H9 (cell line): ENCODE data around the gene IGBP1. TPM values are rescaled to one million over a fixed set of nuclear protein-coding genes. Genes with fewer than 3 reads are reported as not detected.
"Not testable (repeated sequence)": the region's sequence is repeated elsewhere in the genome, so short reads cannot be mapped to it uniquely, and the experiment has no call there.

Experiments used
- DNase-seq: peaks from one replicate; pipeline ENCODE4 v3.0.0-alpha.2; 2017
- H2AFZ ChIP-seq: one replicate; pipeline ENCODE4 v1.6.1; 2013; ENCODE audit warnings: mild to moderate bottlenecking, low read length, control low read depth, moderate library complexity
- H2AK5ac ChIP-seq: 2 replicates; pipeline ENCODE4 v1.6.1; 2013; ENCODE audit warnings: low read length, control low read depth, mixed read lengths; ENCODE audit not compliant: insufficient read length
- H2BK120ac ChIP-seq: one replicate; pipeline ENCODE4 v1.6.1; 2013; ENCODE audit warnings: low read depth, mild to moderate bottlenecking, low read length, control low read depth, inconsistent platforms; ENCODE audit not compliant: poor library complexity, severe bottlenecking
- H2BK12ac ChIP-seq: 2 replicates; pipeline ENCODE4 v1.6.1; 2013; ENCODE audit warnings: low read length, control low read depth, mixed read lengths, low read depth; ENCODE audit not compliant: insufficient read length
- H2BK15ac ChIP-seq: 2 replicates; pipeline ENCODE4 v1.6.1; 2013; ENCODE audit warnings: low read depth, low read length, control low read depth
- H2BK20ac ChIP-seq: one replicate; pipeline ENCODE4 v1.6.1; 2013; ENCODE audit warnings: low read depth, mild to moderate bottlenecking, low read length, control low read depth, inconsistent platforms; ENCODE audit not compliant: poor library complexity, severe bottlenecking
- H2BK5ac ChIP-seq: 2 replicates; pipeline ENCODE4 v1.6.1; 2013; ENCODE audit warnings: low read length, control low read depth, mixed read lengths; ENCODE audit not compliant: insufficient read length
- H3K14ac ChIP-seq: 2 replicates; pipeline ENCODE4 v1.6.1; 2013; ENCODE audit warnings: low read length, control low read depth; ENCODE audit not compliant: insufficient read depth
- H3K18ac ChIP-seq: 2 replicates; pipeline ENCODE4 v1.6.1; 2013; ENCODE audit warnings: low read depth, mild to moderate bottlenecking, mixed read lengths, low read length, control low read depth; ENCODE audit not compliant: insufficient read length
- H3K23ac ChIP-seq: 2 replicates; pipeline ENCODE4 v1.6.1; 2013; ENCODE audit warnings: low read length, control low read depth, mixed read lengths, low read depth; ENCODE audit not compliant: insufficient read length
- H3K23me2 ChIP-seq: 2 replicates; pipeline ENCODE4 v1.6.1; 2013; ENCODE audit warnings: low read depth, mild to moderate bottlenecking, mixed read lengths, low read length, control low read depth; ENCODE audit not compliant: insufficient read length, poor library complexity, severe bottlenecking
- H3K27ac ChIP-seq: 2 replicates; pipeline ENCODE4 v1.5.1; 2013; ENCODE audit warnings: low read length, control low read depth, mixed read lengths, low read depth; ENCODE audit not compliant: insufficient read length
- H3K27me3 ChIP-seq: 2 replicates; pipeline ENCODE4 v1.6.1; 2013; ENCODE audit warnings: low read length, control low read depth, inconsistent platforms; ENCODE audit not compliant: insufficient read depth
- H3K4ac ChIP-seq: 2 replicates; pipeline ENCODE4 v1.6.1; 2013; ENCODE audit warnings: low read depth, mild to moderate bottlenecking, control low read depth, inconsistent platforms, low read length, moderate library complexity
- H3K4me1 ChIP-seq: 2 replicates; pipeline ENCODE4 v1.6.1; 2013; ENCODE audit warnings: low read length, control low read depth, inconsistent platforms; ENCODE audit not compliant: insufficient read depth
- H3K4me2 ChIP-seq: 2 replicates; pipeline ENCODE4 v1.6.1; 2013; ENCODE audit warnings: low read length, control low read depth, mixed read lengths; ENCODE audit not compliant: insufficient read length, insufficient read depth
- H3K56ac ChIP-seq: 2 replicates; pipeline ENCODE4 v1.6.1; 2013; ENCODE audit warnings: low read depth, mild to moderate bottlenecking, mixed read lengths, low read length, control low read depth; ENCODE audit not compliant: insufficient read length
- H3K79me1 ChIP-seq: 2 replicates; pipeline ENCODE4 v1.6.1; 2013; ENCODE audit warnings: low read depth, mild to moderate bottlenecking, moderate library complexity, low read length, control low read depth, inconsistent platforms; ENCODE audit not compliant: insufficient read depth, poor library complexity, severe bottlenecking
- H3K79me2 ChIP-seq: 2 replicates; pipeline ENCODE4 v1.6.1; 2013; ENCODE audit warnings: low read length, control low read depth, inconsistent platforms; ENCODE audit not compliant: insufficient read depth
- H3K9ac ChIP-seq: 2 replicates; pipeline ENCODE4 v1.6.1; 2013; ENCODE audit warnings: low read length, control low read depth, mixed read lengths; ENCODE audit not compliant: insufficient read length; ENCODE audit errors: extremely low read depth
- H3K9me3 ChIP-seq: one replicate; pipeline ENCODE4 v1.6.1; 2013; ENCODE audit warnings: low read depth, low read length, inconsistent platforms; ENCODE audit not compliant: control insufficient read depth
- H3T11ph ChIP-seq: one replicate; pipeline ENCODE4 v1.6.1; 2013; ENCODE audit warnings: mild to moderate bottlenecking, low read length, control low read depth, inconsistent platforms
- H4K20me1 ChIP-seq: one replicate; pipeline ENCODE4 v1.6.1; 2013; ENCODE audit not compliant: control insufficient read depth, insufficient read length, insufficient read depth
- H4K5ac ChIP-seq: 2 replicates; pipeline ENCODE4 v1.6.1; 2013; ENCODE audit warnings: low read depth, mild to moderate bottlenecking, mixed read lengths, low read length, control low read depth; ENCODE audit not compliant: insufficient read length
- H4K8ac ChIP-seq: replicated peaks from 2 replicates; pipeline ENCODE4 v1.6.1; 2013; ENCODE audit warnings: low read length, control low read depth, mixed read lengths, low read depth; ENCODE audit not compliant: insufficient read length
- H4K91ac ChIP-seq: 2 replicates; pipeline ENCODE4 v1.6.1; 2013; ENCODE audit warnings: low read depth, mild to moderate bottlenecking, moderate library complexity, mixed read lengths, low read length, control low read depth; ENCODE audit not compliant: insufficient read length
- H3K27ac Mint-ChIP-seq, 3 experiments: 2 replicates in 2 of 3; 3 replicates in 1 of 3; pipeline ENCODE4 v1.8.0; 2020 to 2021; ENCODE audit warnings: mixed read lengths in 3 of 3, mild to moderate bottlenecking in 1 of 3, moderate library complexity in 1 of 3
- H3K27me3 Mint-ChIP-seq: 2 replicates; pipeline ENCODE4 v1.8.0; 2021; ENCODE audit warnings: low read depth, mild to moderate bottlenecking, moderate library complexity, mixed read lengths
- H3K36me3 Mint-ChIP-seq, 3 experiments: 2 replicates in 2 of 3; 3 replicates in 1 of 3; pipeline ENCODE4 v1.8.0; 2020 to 2021; ENCODE audit warnings: low read depth in 3 of 3, mixed read lengths in 3 of 3; ENCODE audit not compliant: insufficient read depth in 1 of 3
- H3K4me1 Mint-ChIP-seq, 2 experiments: 2 replicates each; pipeline ENCODE4 v1.8.0; 2020; ENCODE audit warnings: mixed read lengths in 2 of 2
- H3K4me3 Mint-ChIP-seq, 2 experiments: 2 replicates in 1 of 2; 3 replicates in 1 of 2; pipeline ENCODE4 v1.8.0; 2020 to 2021; ENCODE audit warnings: mild to moderate bottlenecking in 2 of 2, mixed read lengths in 2 of 2, moderate library complexity in 1 of 2
- H3K9me3 Mint-ChIP-seq, 2 experiments: 2 replicates in 1 of 2; 3 replicates in 1 of 2; pipeline ENCODE4 v1.8.0; 2020; ENCODE audit warnings: mild to moderate bottlenecking in 2 of 2, mixed read lengths in 2 of 2, moderate library complexity in 1 of 2
- CTCF ChIP-seq: fragments of 200-600 bp; sonication (generic); conservative IDR thresholded peaks from 3 replicates; pipeline ENCODE4 v1.8.0; 2021; ENCODE audit warnings: antibody characterized with exemption, mild to moderate bottlenecking
- WGBS: extraction: QIAGEN DNeasy Blood & Tissue Kit; methylation state at CpG from one replicate; pipeline ENCODE4 v1.1.7; 2013; ENCODE audit warnings: missing lambda C conversion rate, low lambda C conversion rate, mixed read lengths; ENCODE audit not compliant: insufficient read length; ENCODE audit errors: extremely low coverage; 5-methylcytosine and 5-hydroxymethylcytosine counted together
- total RNA-seq: library from RNA; stranded (reverse); gene quantifications from 2 replicates; pipeline ENCODE4 v1.2.1, GENCODE V29; 2021

IGBP1 gene
- total RNA-seq, 1 experiment from 2014 or later, result 45.0 TPM

DNA sequence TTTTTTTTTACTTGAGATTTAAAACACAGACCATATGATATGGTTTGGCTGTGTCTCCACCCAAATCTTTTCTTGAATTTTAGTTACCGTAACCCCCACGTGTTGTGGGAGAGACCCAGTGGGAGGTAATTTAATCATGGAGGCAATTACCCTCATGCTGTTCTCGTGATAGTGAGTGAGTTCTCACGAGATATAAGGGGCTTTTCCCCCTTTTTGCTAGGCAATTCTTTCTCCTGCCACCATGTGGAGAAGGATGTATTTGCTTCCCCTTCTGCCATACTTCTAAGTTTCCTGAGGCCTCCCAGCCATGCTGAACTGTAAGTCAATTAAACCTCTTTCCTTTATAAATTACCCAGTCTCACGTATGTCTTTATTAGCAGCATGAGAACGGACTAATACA is 76.3 kb downstream of the IGBP1 start:
- H2BK120ac ChIP-seq, H3K14ac ChIP-seq, H3K27me3 Mint-ChIP-seq, H3K9ac ChIP-seq, DNase-seq, H3K9me3 ChIP-seq, H3K27ac Mint-ChIP-seq, H2BK20ac ChIP-seq, H4K8ac ChIP-seq, H3K4me2 ChIP-seq, H3K79me1 ChIP-seq, H3K23ac ChIP-seq, H3K4me1 ChIP-seq, H3K23me2 ChIP-seq, H3K27me3 ChIP-seq, H3K56ac ChIP-seq, H4K91ac ChIP-seq, H3K27ac ChIP-seq, H3K4me3 Mint-ChIP-seq, H2AFZ ChIP-seq, H3K36me3 Mint-ChIP-seq, H3K4me1 Mint-ChIP-seq, H4K5ac ChIP-seq, H2BK5ac ChIP-seq, H2BK15ac ChIP-seq, H3K79me2 ChIP-seq, H3K18ac ChIP-seq, H4K20me1 ChIP-seq, H3T11ph ChIP-seq, H2AK5ac ChIP-seq, H3K4ac ChIP-seq, H2BK12ac ChIP-seq: not testable (repeated sequence)
- peak; percentile 14; the same call in 1 of the 3 replicates for TF ChIP-seq CTCF
- H3K9me3 Mint-ChIP-seq, result peaks cover 44 to 48% of the 10 kb centered on the region in 2 experiments
- no CpG with 5 or more reads among the region's 6 CpGs for WGBS

Other genes with a start within 250 kb of the IGBP1 start
- gene AWAT2, start 83.5 kb upstream of the IGBP1 start, total RNA-seq, result not detected in 2 replicates
- 0.18 TPM in 1 of 2 replicates, not detected in the other for gene OTUD6A, start 71.0 kb upstream of the IGBP1 start, total RNA-seq
- not detected in 2 replicates for gene DGAT2L6, start 44.0 kb downstream of the IGBP1 start, total RNA-seq
- not detected in 2 replicates for gene AWAT1, start 101.2 kb downstream of the IGBP1 start, total RNA-seq
- 0.18 TPM in 1 of 2 replicates, not detected in the other for gene P2RY4, start 126.8 kb downstream of the IGBP1 start, total RNA-seq
- gene ARR3, start 134.9 kb downstream of the IGBP1 start, total RNA-seq, result not detected in 2 replicates
- not detected in 2 replicates for gene RAB41, start 148.7 kb downstream of the IGBP1 start, total RNA-seq
- 30.4 and 30.6 TPM in 2 replicates for gene PDZD11, start 156.5 kb downstream of the IGBP1 start, total RNA-seq
- 41.4 and 41.8 TPM in 2 replicates for gene KIF4A, start 156.7 kb downstream of the IGBP1 start, total RNA-seq